HUES48 (cell line): ENCODE results near the gene FAM8A1.
"Not testable (repeated sequence)": the region's sequence is repeated elsewhere in the genome, so short reads cannot be mapped to it uniquely, and the experiment has no call there.

Experiments
- H3K27ac ChIP-seq: one replicate; pipeline ENCODE4 v1.7.0; 2013; ENCODE audit warnings: low read depth, low read length, inconsistent platforms
- H3K27me3 ChIP-seq: 2 replicates; pipeline ENCODE4 v1.6.1; 2013; ENCODE audit warnings: mild to moderate bottlenecking, low read length; ENCODE audit not compliant: control insufficient read depth, insufficient read depth
- H3K36me3 ChIP-seq: 2 replicates; pipeline ENCODE4 v1.6.1; 2013; ENCODE audit warnings: low read length; ENCODE audit not compliant: control insufficient read depth, insufficient read depth
- H3K4me1 ChIP-seq: 2 replicates; pipeline ENCODE4 v1.6.1; 2013; ENCODE audit warnings: mild to moderate bottlenecking, low read length; ENCODE audit not compliant: control insufficient read depth, insufficient read depth
- H3K4me3 ChIP-seq: 2 replicates; pipeline ENCODE4 v1.5.1; 2013; ENCODE audit warnings: mild to moderate bottlenecking, low read depth, low read length
- H3K9ac ChIP-seq: 2 replicates; pipeline ENCODE4 v1.6.1; 2013; ENCODE audit warnings: mild to moderate bottlenecking, low read depth, low read length, moderate library complexity
- H3K9me3 ChIP-seq: 2 replicates; pipeline ENCODE4 v1.6.1; 2013; ENCODE audit warnings: low read length; ENCODE audit not compliant: control insufficient read depth, insufficient read depth

FAM8A1 gene

GRCh38 chr6:17599877-17600526, at the start of gene FAM8A1:
Gene FAM8A1, plus strand, starts transcription at chr6:17600302. Its CDS starts 108 bp downstream, at chr6:17600410.
- H3K27me3 ChIP-seq, result no peaks in the 10 kb centered on the region
- peak within 1 kb of the TSS; percentile 81 for H3K27ac ChIP-seq
- H3K9ac ChIP-seq, result peak within 1 kb of the TSS; percentile 74; the same call in 1 of the 2 replicates
- peak within 1 kb of the TSS; percentile 73 for H3K4me3 ChIP-seq
- H3K9me3 ChIP-seq, result no peaks in the 10 kb centered on the region
- H3K36me3 ChIP-seq, result 0 out of 2 replicates have a peak, but pooled peaks cover 4% of the 10 kb centered on the region
- H3K4me1 ChIP-seq, result peaks cover 5% of the 10 kb centered on the region; the same call in 1 of the 2 replicates

- H3K4me3 ChIP-seq, result no peak overlapping the region
- H3K36me3 ChIP-seq, result no peaks in the 10 kb centered on the region
- H3K9ac ChIP-seq, result no peak overlapping the region
These were observed 48.6 kb upstream of the FAM8A1 start for GRCh38 chr6:17551383-17551958.

GRCh38 chr6:17552861-17553260, 47.2 kb upstream of the FAM8A1 start:
- no peak overlapping the region for H3K9ac ChIP-seq
- no peaks in the 10 kb centered on the region; the same call in 1 of the 2 replicates for H3K36me3 ChIP-seq
- H3K4me1 ChIP-seq, result no peaks in the 10 kb centered on the region
- no peak overlapping the region for H3K4me3 ChIP-seq
- no peaks in the 10 kb centered on the region for H3K9me3 ChIP-seq
- H3K27me3 ChIP-seq, result no peaks in the 10 kb centered on the region
- no peak overlapping the region for H3K27ac ChIP-seq

More at GRCh38 chr6:17551383-17551958, 48.6 kb upstream of the FAM8A1 start:
- Histone ChIP-seq H3K4me1 (no peaks in the 10 kb centered on the region), H3K27ac (no peak overlapping the region), H3K27me3 (no peaks in the 10 kb centered on the region), H3K9me3 (no peaks in the 10 kb centered on the region)

GRCh38 chr6:17556014-17556413, 44.1 kb upstream of the FAM8A1 start:
- Histone ChIP-seq H3K27me3 (no peaks in the 10 kb centered on the region), H3K9me3 (no peaks in the 10 kb centered on the region), H3K27ac (no peak overlapping the region), H3K4me1 (no peaks in the 10 kb centered on the region), H3K4me3 (no peak overlapping the region), H3K36me3 (no peaks in the 10 kb centered on the region; the same call in 1 of the 2 replicates), H3K9ac (no peak overlapping the region)

- no peaks in the 10 kb centered on the region for H3K4me1 ChIP-seq
- H3K9ac ChIP-seq, result no peak overlapping the region
- H3K4me3 ChIP-seq, result no peak overlapping the region; the same call in 1 of the 2 replicates
- H3K9me3 ChIP-seq, result peaks cover 39% of the 10 kb centered on the region
- no peaks in the 10 kb centered on the region for H3K27me3 ChIP-seq
- H3K27ac ChIP-seq, result no peak overlapping the region
- H3K36me3 ChIP-seq, result no peaks in the 10 kb centered on the region
These were observed 37.5 kb upstream of the FAM8A1 start for GRCh38 chr6:17562636-17563035.

- no peak overlapping the region for H3K4me3 ChIP-seq
- H3K4me1 ChIP-seq, result no peaks in the 10 kb centered on the region
- H3K9me3 ChIP-seq, result peaks cover 39% of the 10 kb centered on the region
- H3K36me3 ChIP-seq, result no peaks in the 10 kb centered on the region
- H3K27me3 ChIP-seq, result no peaks in the 10 kb centered on the region
- no peak overlapping the region for H3K9ac ChIP-seq
- H3K27ac ChIP-seq, result no peak overlapping the region
These were observed 34.7 kb upstream of the FAM8A1 start for GRCh38 chr6:17565399-17565798.

GRCh38 chr6:17574866-17575560, 25.1 kb upstream of the FAM8A1 start:
- Histone ChIP-seq H3K27me3 (no peaks in the 10 kb centered on the region), H3K27ac (no peak overlapping the region), H3K9ac (no peak overlapping the region), H3K36me3 (no peaks in the 10 kb centered on the region), H3K4me3 (no peak overlapping the region), H3K4me1 (no peaks in the 10 kb centered on the region), H3K9me3 (peaks cover 19% of the 10 kb centered on the region)

- no peaks in the 10 kb centered on the region for H3K36me3 ChIP-seq
- no peak overlapping the region for H3K4me3 ChIP-seq
- H3K4me1 ChIP-seq, result no peaks in the 10 kb centered on the region
These were observed 23.0 kb upstream of the FAM8A1 start for GRCh38 chr6:17577059-17577458.

GRCh38 chr6:17580518-17581048, 19.5 kb upstream of the FAM8A1 start:
- H3K27me3 ChIP-seq, result no peaks in the 10 kb centered on the region
- no peaks in the 10 kb centered on the region for H3K36me3 ChIP-seq
- no peak overlapping the region for H3K27ac ChIP-seq
- peaks cover 19% of the 10 kb centered on the region for H3K9me3 ChIP-seq
- H3K4me1 ChIP-seq, result no peaks in the 10 kb centered on the region
- peak overlapping the region; percentile 57 for H3K4me3 ChIP-seq
- peak overlapping the region; percentile 35; the same call in 1 of the 2 replicates for H3K9ac ChIP-seq

More at GRCh38 chr6:17577059-17577458, 23.0 kb upstream of the FAM8A1 start:
- Histone ChIP-seq H3K27ac (no peak overlapping the region), H3K9ac (no peak overlapping the region), H3K27me3 (no peaks in the 10 kb centered on the region), H3K9me3 (peaks cover 19% of the 10 kb centered on the region)

- not testable (repeated sequence) for H3K27ac ChIP-seq
- H3K9me3 ChIP-seq, result peaks cover 19% of the 10 kb centered on the region
These were observed 18.8 kb upstream of the FAM8A1 start for GRCh38 chr6:17581282-17581681.

GRCh38 chr6:17583811-17584210, 16.3 kb upstream of the FAM8A1 start:
- H3K36me3 ChIP-seq, result no peaks in the 10 kb centered on the region
- no peaks in the 10 kb centered on the region for H3K4me1 ChIP-seq
- no peaks in the 10 kb centered on the region for H3K27me3 ChIP-seq
- H3K9me3 ChIP-seq, result peaks cover 4% of the 10 kb centered on the region
- no peak overlapping the region for H3K4me3 ChIP-seq
- H3K9ac ChIP-seq, result no peak overlapping the region
- no peak overlapping the region for H3K27ac ChIP-seq

More at GRCh38 chr6:17581282-17581681, 18.8 kb upstream of the FAM8A1 start:
- H3K9ac ChIP-seq, H3K36me3 ChIP-seq, H3K27me3 ChIP-seq, H3K4me1 ChIP-seq, H3K4me3 ChIP-seq: not testable (repeated sequence)
